Ectodermal cell (in vitro differentiated cells): ENCODE data around the gene DYRK1B.

Source experiments
- H3K27ac ChIP-seq: 2 replicates; pipeline ENCODE4 v1.7.0; 2013; ENCODE audit warnings: mild to moderate bottlenecking, low read depth, low read length; ENCODE audit not compliant: insufficient read depth, poor library complexity, severe bottlenecking
- H3K27me3 ChIP-seq: 2 replicates; pipeline ENCODE4 v1.7.0; 2013; ENCODE audit warnings: mild to moderate bottlenecking, low read length; ENCODE audit not compliant: insufficient read depth, control insufficient read depth, poor library complexity, severe bottlenecking
- H3K36me3 ChIP-seq: one replicate; pipeline ENCODE4 v1.7.0; 2013; ENCODE audit warnings: low read length; ENCODE audit not compliant: control insufficient read depth, insufficient read depth
- H3K4me1 ChIP-seq: one replicate; pipeline ENCODE4 v1.7.0; 2013; ENCODE audit warnings: low read length; ENCODE audit not compliant: control insufficient read depth, insufficient read depth
- H3K4me3 ChIP-seq: 2 replicates; pipeline ENCODE4 v1.7.0; 2013; ENCODE audit warnings: low read depth, low read length, control low read depth; ENCODE audit not compliant: insufficient read depth
- H3K9me3 ChIP-seq: 2 replicates; pipeline ENCODE4 v1.7.0; 2013; ENCODE audit warnings: mild to moderate bottlenecking, low read length, moderate library complexity; ENCODE audit not compliant: control insufficient read depth
- WGBS, 2 experiments: methylation state at CpG; one replicate each; pipeline ENCODE4 v1.1.7; 2013; ENCODE audit warnings: missing lambda C conversion rate in 2 of 2; 5-methylcytosine and 5-hydroxymethylcytosine counted together

Gene DYRK1B

DNA sequence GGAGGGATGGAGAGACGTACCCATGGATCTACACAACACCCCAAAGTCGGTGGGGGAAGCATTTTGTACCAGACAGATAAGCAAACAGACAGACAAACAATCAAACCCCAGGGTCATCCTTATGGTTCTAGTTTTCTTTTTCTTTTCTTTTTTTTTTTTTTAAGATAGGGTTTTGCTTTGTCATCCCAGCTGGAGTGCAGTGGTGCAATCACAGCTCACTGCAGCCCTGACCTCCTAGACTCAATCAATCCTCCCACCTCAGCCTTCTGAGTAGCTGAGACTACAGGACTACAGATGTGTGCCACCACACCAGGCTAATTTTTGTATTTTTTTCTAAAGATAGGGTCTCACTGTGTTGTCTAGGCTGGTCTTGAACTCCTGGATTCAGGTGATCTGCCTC lies 30.2 kb upstream of the DYRK1B start:
- Histone ChIP-seq H3K4me3 (no peak overlapping the region), H3K27ac (no peak overlapping the region), H3K9me3 (no peaks in the 10 kb centered on the region), H3K27me3 (no peaks in the 10 kb centered on the region), H3K4me1 (no peaks in the 10 kb centered on the region), H3K36me3 (no peaks in the 10 kb centered on the region)
- WGBS, 2 experiments, result 79 to 100% methylated on average over 1 to 2 of the region's 2 CpGs

DNA sequence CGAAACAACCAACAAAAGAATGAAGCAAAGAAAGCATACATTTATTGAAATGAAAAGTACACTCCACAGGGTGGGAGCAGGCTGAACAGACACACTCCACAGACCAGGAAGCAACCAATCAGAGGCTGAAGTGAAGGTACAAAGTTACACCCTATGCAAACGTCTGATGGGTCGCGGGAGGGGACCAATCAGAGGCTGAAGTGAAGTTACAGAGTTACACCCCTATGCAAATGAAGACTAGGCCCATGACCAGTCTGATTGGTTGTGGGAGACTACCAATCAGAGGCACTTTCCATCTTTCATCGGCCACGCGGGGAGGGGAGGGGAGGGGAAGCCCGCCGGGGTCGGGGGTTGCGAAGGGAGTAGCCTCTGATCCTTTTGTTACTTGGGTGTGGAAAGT lies 24.6 kb upstream of the DYRK1B start:
- Histone ChIP-seq H3K27ac (no peak overlapping the region), H3K4me3 (no peak overlapping the region), H3K9me3 (no peaks in the 10 kb centered on the region), H3K36me3 (no peaks in the 10 kb centered on the region), H3K27me3 (no peaks in the 10 kb centered on the region), H3K4me1 (no peaks in the 10 kb centered on the region)
- WGBS, 2 experiments, result 47 to 57% methylated on average over 11 of the region's 11 CpGs

DNA sequence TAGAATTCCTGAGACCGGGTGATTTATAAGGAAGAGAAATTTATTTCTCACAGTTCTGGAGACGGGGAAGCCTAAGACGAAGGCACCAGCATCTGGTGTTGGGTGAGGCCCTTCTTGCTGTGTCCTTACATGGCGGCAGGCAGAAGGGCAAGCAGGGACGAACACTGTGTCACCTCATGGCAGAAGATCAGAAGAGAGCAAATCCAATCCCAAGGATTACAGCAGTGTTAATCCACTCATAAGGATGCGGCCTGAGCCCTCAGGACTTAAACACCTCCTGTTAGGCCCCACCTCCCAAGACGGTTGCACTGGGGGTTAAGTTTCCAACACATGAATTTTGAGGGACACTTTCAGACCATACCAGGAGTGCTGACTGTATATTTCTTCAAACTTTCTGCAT lies 18.9 kb upstream of the DYRK1B start:
- Histone ChIP-seq H3K27ac (no peak overlapping the region), H3K36me3 (no peaks in the 10 kb centered on the region), H3K4me3 (no peak overlapping the region), H3K9me3 (no peaks in the 10 kb centered on the region), H3K27me3 (no peaks in the 10 kb centered on the region), H3K4me1 (no peaks in the 10 kb centered on the region)
- 91 to 93% methylated on average over 7 of the region's 7 CpGs for WGBS, 2 experiments

DNA sequence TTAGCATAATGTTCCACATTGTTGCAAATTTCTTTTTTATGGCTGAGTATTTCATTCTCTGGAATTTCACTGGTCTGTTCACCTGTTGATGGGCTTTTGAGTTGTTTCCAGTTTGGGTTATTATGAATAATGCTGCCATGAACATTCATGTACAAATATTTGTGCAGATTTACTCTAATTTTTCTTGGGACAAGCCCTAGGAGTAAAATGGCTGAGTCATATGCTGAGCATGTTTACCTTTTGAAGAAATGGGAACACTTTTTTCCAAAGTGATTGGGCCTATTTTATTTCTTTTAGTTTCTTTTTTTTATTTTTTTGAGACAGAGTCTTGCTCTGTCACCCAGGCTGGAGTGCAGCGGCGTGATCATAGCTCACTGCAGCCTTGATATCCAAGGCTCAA lies 16.9 kb upstream of the DYRK1B start:
- no peak overlapping the region for H3K27ac ChIP-seq
- H3K36me3 ChIP-seq, result no peaks in the 10 kb centered on the region
- H3K27me3 ChIP-seq, result no peaks in the 10 kb centered on the region
- 63 to 65% methylated on average over 2 of the region's 2 CpGs for WGBS, 2 experiments
- no peaks in the 10 kb centered on the region for H3K9me3 ChIP-seq
- H3K4me1 ChIP-seq, result peaks cover 8% of the 10 kb centered on the region
- H3K4me3 ChIP-seq, result no peak overlapping the region

DNA sequence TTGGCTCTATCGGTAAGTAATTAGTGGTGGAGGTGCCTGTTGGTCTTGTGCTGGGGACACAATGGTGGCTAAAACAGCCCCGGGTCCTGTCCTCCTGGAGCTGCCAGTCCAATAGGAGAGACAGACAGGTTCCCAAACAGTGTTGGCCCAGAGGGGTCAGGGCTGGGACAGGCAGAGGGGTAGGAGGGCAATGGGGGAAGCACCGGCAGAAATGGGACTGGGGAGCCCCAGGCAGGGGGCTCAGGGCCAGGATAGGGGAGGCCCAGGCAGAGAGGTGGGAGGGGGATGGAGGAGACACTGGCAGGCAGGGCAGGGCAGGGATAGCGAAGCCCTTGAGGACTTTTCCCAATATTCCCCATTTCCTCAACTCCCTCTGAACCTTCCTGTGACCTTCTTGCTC lies 14.4 kb upstream of the DYRK1B start:
- WGBS, 2 experiments, result 86 to 88% methylated on average over 4 of the region's 4 CpGs

DNA sequence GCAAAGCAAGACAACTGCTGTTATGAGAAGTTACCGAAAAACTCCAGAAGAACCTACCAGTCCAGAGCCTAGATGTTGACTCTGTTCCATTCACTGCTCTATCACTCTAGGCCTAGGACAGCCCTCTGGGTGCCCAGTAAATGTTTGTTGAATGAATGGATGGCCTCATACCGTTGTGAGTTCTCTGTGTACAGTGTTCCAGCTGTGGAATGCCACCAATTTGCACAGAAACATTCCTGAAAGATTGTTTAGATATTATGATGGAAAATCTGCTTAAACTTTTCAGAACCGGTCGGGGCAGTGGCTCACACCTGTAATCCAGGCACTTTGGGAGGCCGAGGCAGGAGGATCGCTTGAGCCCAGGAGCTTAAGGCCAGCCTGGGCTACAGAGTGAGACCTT lies 13.6 kb upstream of the DYRK1B start:
- Histone ChIP-seq H3K4me3 (no peak overlapping the region), H3K27ac (no peak overlapping the region), H3K27me3 (no peaks in the 10 kb centered on the region), H3K9me3 (no peaks in the 10 kb centered on the region), H3K4me1 (peaks cover 20% of the 10 kb centered on the region), H3K36me3 (no peaks in the 10 kb centered on the region)
- WGBS, 2 experiments, result 92 to 96% methylated on average over 6 of the region's 6 CpGs

More for the DNA sequence above, 14.4 kb upstream of the DYRK1B start:
- no peak overlapping the region for H3K27ac ChIP-seq
- H3K4me3 ChIP-seq, result no peak overlapping the region
- H3K9me3 ChIP-seq, result no peaks in the 10 kb centered on the region
- H3K4me1 ChIP-seq, result peaks cover 20% of the 10 kb centered on the region
- no peaks in the 10 kb centered on the region for H3K36me3 ChIP-seq
- H3K27me3 ChIP-seq, result no peaks in the 10 kb centered on the region

DNA sequence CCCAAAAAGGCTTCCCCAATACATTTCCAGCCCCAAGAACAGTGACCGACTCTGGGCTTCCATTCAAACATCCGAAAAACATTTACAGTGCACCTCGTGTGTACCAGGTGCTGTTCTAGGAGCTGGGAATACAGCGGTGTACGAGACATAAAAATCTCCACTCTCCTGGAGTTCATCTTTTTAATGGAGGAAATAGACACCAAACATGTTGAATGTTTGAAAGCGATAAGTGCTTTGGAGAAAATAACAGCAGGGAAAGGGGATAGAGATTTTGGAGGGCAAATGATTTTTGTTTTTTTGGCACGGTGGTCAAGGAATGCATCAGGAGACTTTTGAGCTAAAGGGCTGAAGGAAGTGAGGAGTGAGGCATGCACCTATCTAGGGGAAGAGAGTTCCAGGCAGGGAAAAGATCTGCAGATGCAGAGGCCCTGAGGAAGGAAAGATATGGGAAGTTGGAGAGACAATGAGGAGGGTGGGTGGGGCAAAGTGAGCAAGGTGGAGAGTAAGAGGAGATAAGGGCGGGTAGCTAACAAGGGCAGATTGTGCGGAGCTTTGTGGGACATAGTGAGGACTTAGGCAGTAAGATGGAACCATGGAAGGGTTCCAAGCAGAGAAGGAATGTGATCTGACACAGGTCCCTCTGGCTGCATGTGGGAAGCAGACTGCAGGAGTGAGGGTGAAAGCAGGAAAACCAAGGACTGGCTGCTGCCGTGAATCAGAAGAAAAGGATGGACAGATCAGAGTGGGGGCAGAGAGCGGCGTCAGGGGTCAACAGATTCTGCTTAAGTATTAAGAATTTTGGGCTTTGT lies 12.9 kb upstream of the DYRK1B start:
- 67 to 68% methylated on average over 12 of the region's 12 CpGs for WGBS, 2 experiments
- Histone ChIP-seq H3K27me3 (no peaks in the 10 kb centered on the region), H3K27ac (no peak overlapping the region), H3K36me3 (no peaks in the 10 kb centered on the region), H3K4me1 (peaks cover 20% of the 10 kb centered on the region), H3K4me3 (peak overlapping the region; percentile 91), H3K9me3 (no peaks in the 10 kb centered on the region)

DNA sequence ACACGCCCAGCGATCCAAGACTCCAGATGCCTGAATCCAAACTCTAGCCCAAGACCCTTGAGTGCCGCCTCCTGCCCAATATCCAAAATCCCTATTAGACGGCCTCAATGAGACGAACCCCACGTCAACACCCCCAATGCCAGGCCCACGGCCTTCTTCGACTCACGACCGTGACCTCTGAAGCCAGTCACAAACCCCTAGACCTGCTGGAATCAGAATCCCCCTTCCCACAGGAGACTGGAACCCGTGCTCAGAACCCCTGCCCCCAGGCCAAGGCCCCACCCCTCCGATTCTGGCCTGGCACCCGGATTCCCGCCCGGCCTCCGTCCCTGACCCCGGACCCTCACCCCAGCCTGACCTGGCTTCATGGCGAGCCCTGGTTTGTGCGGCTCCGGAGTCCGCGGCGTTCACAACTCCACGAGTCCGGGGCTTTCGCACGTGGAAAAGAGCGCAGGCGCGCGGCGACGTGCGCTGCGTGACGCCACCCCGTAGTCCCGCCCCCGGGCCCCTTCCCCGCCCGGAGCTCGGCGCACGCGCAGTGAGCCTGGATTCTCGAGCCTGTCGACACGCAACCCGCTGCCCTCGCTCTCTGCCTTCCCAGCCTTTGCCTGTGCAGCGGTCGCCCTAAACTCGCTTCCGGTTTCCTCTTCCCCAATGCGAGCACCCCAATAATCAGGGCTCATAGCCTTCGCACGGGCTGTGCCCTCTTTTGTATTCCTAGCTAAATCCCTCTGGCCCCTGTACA lies 12.1 kb upstream of the DYRK1B start, which contains the start of gene FBL:
FBL (minus strand) TSS at position 447 of the 745 bp plus-strand sequence; CDS start at position 368, 79 bp downstream.
- Histone ChIP-seq H3K27ac (no peak within 1 kb of the TSS), H3K4me1 (peaks cover 20% of the 10 kb centered on the region), H3K4me3 (peak within 1 kb of the TSS; percentile 91), H3K36me3 (no peaks in the 10 kb centered on the region), H3K27me3 (no peaks in the 10 kb centered on the region), H3K9me3 (no peaks in the 10 kb centered on the region)
- WGBS, 2 experiments, result 0% methylated on average over 57 of the region's 57 CpGs

DNA sequence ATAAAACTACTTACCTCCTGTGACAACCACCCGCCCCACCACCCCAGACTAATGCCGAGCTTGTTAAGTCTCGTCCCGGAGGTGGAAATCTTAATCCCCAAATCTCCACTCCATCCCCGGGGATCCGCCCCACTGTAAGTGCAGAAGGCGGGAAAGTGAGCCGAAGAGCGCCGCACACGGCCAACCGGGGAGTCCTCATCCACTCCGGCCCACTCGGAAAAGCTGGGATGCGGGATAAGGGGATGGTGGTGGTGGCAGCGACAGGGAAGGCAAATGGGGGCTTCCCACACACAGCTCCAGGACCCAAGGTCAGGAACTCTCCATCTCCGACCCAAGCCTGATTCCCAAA lies 11.6 kb upstream of the DYRK1B start:
- Histone ChIP-seq H3K27me3 (no peaks in the 10 kb centered on the region), H3K4me3 (peak overlapping the region; percentile 91), H3K27ac (no peak overlapping the region), H3K36me3 (peaks cover 3% of the 10 kb centered on the region), H3K9me3 (no peaks in the 10 kb centered on the region), H3K4me1 (peaks cover 20% of the 10 kb centered on the region)
- WGBS, 2 experiments, result 2 to 4% methylated on average over 17 of the region's 17 CpGs

DNA sequence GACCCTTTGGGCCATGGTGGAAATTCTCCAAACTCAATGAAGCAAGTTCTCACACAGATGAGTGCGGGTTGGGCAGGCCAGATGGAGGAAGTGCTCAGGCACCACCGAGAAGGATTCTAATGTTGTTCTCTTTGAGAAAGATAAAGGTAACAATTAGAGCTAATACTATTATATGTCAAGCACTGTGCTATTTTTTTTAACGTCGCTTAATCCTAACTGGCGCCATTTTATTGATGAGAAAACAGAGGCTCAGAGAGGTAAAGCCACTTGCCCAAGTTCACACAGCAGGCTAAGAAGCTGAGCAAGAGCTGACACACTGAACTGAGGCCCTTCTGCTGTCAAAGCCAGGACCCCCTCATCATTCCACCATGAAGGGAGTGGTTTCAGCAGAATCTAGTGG lies 11.2 kb upstream of the DYRK1B start:
- 28 to 34% methylated on average over 4 to 5 of the region's 5 CpGs for WGBS, 2 experiments
- Histone ChIP-seq H3K36me3 (peaks cover 3% of the 10 kb centered on the region), H3K9me3 (no peaks in the 10 kb centered on the region)

More for the DNA sequence above, 11.2 kb upstream of the DYRK1B start:
- peak overlapping the region; percentile 91 for H3K4me3 ChIP-seq
- no peaks in the 10 kb centered on the region for H3K27me3 ChIP-seq
- H3K27ac ChIP-seq, result no peak overlapping the region
- peaks cover 20% of the 10 kb centered on the region for H3K4me1 ChIP-seq
